Left forelimb (tissue), 1 donor: ENCODE measurements around the gene ALDOB.

Experiments used
- DNase-seq: peaks from one replicate; pipeline ENCODE4 v3.0.0-alpha.2; 2018; ENCODE audit warnings: low spot score

ALDOB gene

GRCh38 chr9:101383361-101383760, 52.2 kb downstream of the ALDOB start:
- DNase-seq: no peak

GRCh38 chr9:101381833-101382342, 53.7 kb downstream of the ALDOB start:
- DNase-seq: no peak

GRCh38 chr9:101381118-101381517, 54.5 kb downstream of the ALDOB start:
- DNase-seq: no peak

GRCh38 chr9:101380295-101380694, 55.3 kb downstream of the ALDOB start:
- no peak for DNase-seq

- no peak for DNase-seq
These were observed 59.3 kb downstream of the ALDOB start for GRCh38 chr9:101376111-101376848.

GRCh38 chr9:101375546-101375945, 60.0 kb downstream of the ALDOB start:
- DNase-seq: no peak

GRCh38 chr9:101372327-101373118, 63.1 kb downstream of the ALDOB start:
- no peak for DNase-seq

- DNase-seq: no peak
These were observed 63.8 kb downstream of the ALDOB start for GRCh38 chr9:101371813-101372212.
